ENCODE measurements around the gene RAB35.

RAB35 gene

DNA sequence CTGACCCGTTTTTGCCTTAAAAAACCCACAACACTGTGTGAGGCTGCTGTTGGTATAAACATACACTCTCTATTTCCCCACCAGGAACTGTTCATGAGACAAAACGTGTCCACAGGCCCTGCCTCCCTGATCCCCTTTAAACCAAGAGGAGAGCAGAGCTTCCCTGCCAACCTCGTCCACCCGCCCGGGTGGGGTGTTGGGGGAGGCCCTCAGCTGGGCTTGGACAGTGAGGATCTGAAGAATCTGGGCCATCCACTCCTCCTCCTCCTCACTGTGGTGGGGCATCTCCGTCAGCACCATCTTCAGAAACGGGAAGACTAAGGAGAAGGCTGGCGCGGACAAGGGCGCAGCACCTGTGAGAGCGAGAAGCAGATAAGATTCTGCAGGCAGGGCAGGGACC lies 41.1 kb upstream of the RAB35 start:
- H3K9ac ChIP-seq (ENCODE audit: low read length), result no peak overlapping the region
- no peaks in the 10 kb centered on the region for H3F3A ChIP-seq (ENCODE audit: insufficient read depth)
- no peaks in the 10 kb centered on the region for H3K79me2 ChIP-seq (ENCODE audit: insufficient read depth, low read length)
- H2AFZ ChIP-seq (ENCODE audit: low read depth, low read length, severe bottlenecking), result no peak overlapping the region
- no peaks in the 10 kb centered on the region for H3K9me3 ChIP-seq (ENCODE audit: insufficient read depth, low read length)
- H3K9me2 ChIP-seq (replicated peaks; ENCODE audit: insufficient read depth, low read length), result no peaks in the 10 kb centered on the region
- peaks cover 18% of the 10 kb centered on the region; the same call in 1 of the 2 replicates for H3K36me3 ChIP-seq (ENCODE audit: low read length)
- no peak overlapping the region for H3K4me2 ChIP-seq (ENCODE audit: low read depth, low read length, poor library complexity, severe bottlenecking)
- no peaks in the 10 kb centered on the region for H4K20me1 ChIP-seq (ENCODE audit: low read depth, low read length)
- no peak for TF ChIP-seq EZH2phosphoT487 (conservative IDR thresholded peaks at IDR 0.05; ENCODE audit: low read length)
- TF ChIP-seq, protein P1, sequence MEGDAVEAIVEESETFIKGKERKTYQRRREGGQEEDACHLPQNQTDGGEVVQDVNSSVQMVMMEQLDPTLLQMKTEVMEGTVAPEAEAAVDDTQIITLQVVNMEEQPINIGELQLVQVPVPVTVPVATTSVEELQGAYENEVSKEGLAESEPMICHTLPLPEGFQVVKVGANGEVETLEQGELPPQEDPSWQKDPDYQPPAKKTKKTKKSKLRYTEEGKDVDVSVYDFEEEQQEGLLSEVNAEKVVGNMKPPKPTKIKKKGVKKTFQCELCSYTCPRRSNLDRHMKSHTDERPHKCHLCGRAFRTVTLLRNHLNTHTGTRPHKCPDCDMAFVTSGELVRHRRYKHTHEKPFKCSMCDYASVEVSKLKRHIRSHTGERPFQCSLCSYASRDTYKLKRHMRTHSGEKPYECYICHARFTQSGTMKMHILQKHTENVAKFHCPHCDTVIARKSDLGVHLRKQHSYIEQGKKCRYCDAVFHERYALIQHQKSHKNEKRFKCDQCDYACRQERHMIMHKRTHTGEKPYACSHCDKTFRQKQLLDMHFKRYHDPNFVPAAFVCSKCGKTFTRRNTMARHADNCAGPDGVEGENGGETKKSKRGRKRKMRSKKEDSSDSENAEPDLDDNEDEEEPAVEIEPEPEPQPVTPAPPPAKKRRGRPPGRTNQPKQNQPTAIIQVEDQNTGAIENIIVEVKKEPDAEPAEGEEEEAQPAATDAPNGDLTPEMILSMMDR (IDR thresholded peaks at IDR 0.05; ENCODE audit: insufficient read depth, low read length, poor library complexity, severe bottlenecking), result no peak
- no peaks in the 10 kb centered on the region for H3K27me3 ChIP-seq (ENCODE audit: low read length)
- H3K4me3 ChIP-seq (ENCODE audit: insufficient read depth, low read length, poor library complexity, severe bottlenecking), result no peak overlapping the region
- no peak overlapping the region for H3K27ac ChIP-seq (ENCODE audit: low read depth, low read length)

DNA sequence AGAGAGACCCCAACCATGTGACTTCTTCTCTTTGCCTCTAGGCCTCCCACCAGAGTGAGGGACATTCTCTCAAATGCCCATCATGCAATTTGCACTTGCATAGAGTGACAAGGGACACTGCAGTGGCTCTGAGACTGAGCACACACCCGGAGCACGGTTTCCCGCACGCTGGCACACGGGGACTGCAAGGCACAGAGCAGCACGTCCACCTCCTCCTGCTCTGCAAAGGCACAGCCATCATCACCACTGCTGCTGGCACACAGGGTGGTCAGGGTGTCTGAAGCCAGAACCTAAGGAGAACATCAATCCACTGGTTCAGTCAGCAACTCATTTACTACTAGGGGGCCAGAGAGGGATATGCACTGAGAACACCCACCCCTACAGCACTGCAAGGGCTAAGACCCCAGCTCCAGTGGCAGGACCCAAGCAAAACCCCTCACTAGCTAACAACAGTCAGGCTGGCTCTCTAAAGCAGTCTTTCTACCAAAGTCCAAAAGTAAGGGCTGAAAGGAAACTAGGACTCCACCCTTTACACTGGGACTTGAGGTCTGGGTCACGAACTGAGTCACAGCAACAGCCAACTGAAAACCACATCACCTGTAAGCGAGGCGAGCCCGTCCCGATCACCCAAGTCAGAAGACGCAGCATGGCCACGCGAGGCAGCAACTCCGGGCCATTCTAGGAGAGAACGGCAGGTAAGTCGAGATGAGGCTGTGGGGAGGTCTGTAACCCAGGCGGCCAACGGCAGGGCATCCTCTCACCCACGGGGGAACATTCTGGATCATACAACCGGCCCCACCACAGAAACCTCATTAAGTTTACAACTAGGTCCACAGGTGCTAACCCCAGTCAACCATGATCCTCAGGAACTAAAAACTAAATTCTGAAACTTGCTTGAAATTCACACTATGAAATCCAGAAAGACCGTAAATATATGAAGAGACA lies 40.0 kb upstream of the RAB35 start:
- Histone ChIP-seq H3K27ac (ENCODE audit: low read depth, low read length) (no peak overlapping the region), H4K20me1 (ENCODE audit: low read depth, low read length) (no peaks in the 10 kb centered on the region)

DNA sequence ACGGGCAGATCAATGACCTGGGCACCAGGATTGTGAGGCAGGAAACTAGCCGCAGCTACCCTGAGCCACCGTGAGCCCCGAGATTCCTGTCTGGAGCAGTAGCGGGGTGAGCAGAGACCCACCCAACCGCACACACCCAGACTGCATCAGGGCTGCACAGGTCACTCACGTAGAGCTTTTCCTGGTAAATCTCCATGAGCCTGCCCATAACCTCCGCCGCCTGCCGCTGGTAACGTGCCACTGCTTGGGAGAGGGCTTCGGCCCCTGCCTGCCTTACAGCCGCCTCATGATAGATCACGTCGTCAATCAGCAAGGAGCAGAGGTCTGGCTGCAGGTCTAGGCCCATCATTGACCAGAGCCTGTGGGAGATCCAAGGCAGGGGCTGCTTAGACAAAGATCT lies 38.5 kb upstream of the RAB35 start:
- H3K27ac ChIP-seq (ENCODE audit: low read depth, low read length), result no peak overlapping the region
- H3F3A ChIP-seq (ENCODE audit: insufficient read depth), result no peaks in the 10 kb centered on the region
- no peak overlapping the region for H2AFZ ChIP-seq (ENCODE audit: low read depth, low read length, severe bottlenecking)
- H3K9me2 ChIP-seq (replicated peaks; ENCODE audit: insufficient read depth, low read length), result no peaks in the 10 kb centered on the region
- H3K4me3 ChIP-seq (ENCODE audit: insufficient read depth, low read length, poor library complexity, severe bottlenecking), result no peak overlapping the region
- no peaks in the 10 kb centered on the region for H3K27me3 ChIP-seq (ENCODE audit: low read length)
- no peaks in the 10 kb centered on the region for H4K20me1 ChIP-seq (ENCODE audit: low read depth, low read length)
- H3K9ac ChIP-seq (ENCODE audit: low read length), result no peak overlapping the region
- H3K4me2 ChIP-seq (ENCODE audit: low read depth, low read length, poor library complexity, severe bottlenecking), result no peak overlapping the region
- H3K36me3 ChIP-seq (ENCODE audit: low read length), result peaks cover 13% of the 10 kb centered on the region; the same call in 1 of the 2 replicates
- TF ChIP-seq EZH2phosphoT487 (conservative IDR thresholded peaks at IDR 0.05; ENCODE audit: low read length), result no peak
- TF ChIP-seq, protein P1 (IDR thresholded peaks at IDR 0.05; ENCODE audit: insufficient read depth, low read length, poor library complexity, severe bottlenecking), result no peak
- no peaks in the 10 kb centered on the region for H3K9me3 ChIP-seq (ENCODE audit: insufficient read depth, low read length)
- no peaks in the 10 kb centered on the region for H3K79me2 ChIP-seq (ENCODE audit: insufficient read depth, low read length)

More for the DNA sequence above, 40.0 kb upstream of the RAB35 start:
- no peak overlapping the region for H3K4me3 ChIP-seq (ENCODE audit: insufficient read depth, low read length, poor library complexity, severe bottlenecking)
- H3K9me3 ChIP-seq (ENCODE audit: insufficient read depth, low read length), result no peaks in the 10 kb centered on the region
- TF ChIP-seq, protein P1 (IDR thresholded peaks at IDR 0.05; ENCODE audit: insufficient read depth, low read length, poor library complexity, severe bottlenecking), result no peak
- no peak for TF ChIP-seq EZH2phosphoT487 (conservative IDR thresholded peaks at IDR 0.05; ENCODE audit: low read length)
- H3K36me3 ChIP-seq (ENCODE audit: low read length), result peaks cover 19% of the 10 kb centered on the region; the same call in 1 of the 2 replicates
- no peak overlapping the region for H3K4me2 ChIP-seq (ENCODE audit: low read depth, low read length, poor library complexity, severe bottlenecking)
- H3K79me2 ChIP-seq (ENCODE audit: insufficient read depth, low read length), result no peaks in the 10 kb centered on the region
- no peak overlapping the region for H3K9ac ChIP-seq (ENCODE audit: low read length)
- no peaks in the 10 kb centered on the region for H3K27me3 ChIP-seq (ENCODE audit: low read length)
- H3K9me2 ChIP-seq (replicated peaks; ENCODE audit: insufficient read depth, low read length), result no peaks in the 10 kb centered on the region
- H2AFZ ChIP-seq (ENCODE audit: low read depth, low read length, severe bottlenecking), result no peak overlapping the region
- no peaks in the 10 kb centered on the region for H3F3A ChIP-seq (ENCODE audit: insufficient read depth)
